Lower leg skin (tissue), 3 donors: ENCODE results near the gene WNK2.

Experiments used
- CTCF ChIP-seq, 3 donors: fragments of 450-650 bp; IDR thresholded peaks; one replicate each; pipeline ENCODE4 v1.5.1; 2016; ENCODE audit warnings: antibody characterized with exemption in 3 of 3, mild to moderate bottlenecking in 3 of 3, moderate library complexity in 2 of 3
- POLR2A ChIP-seq, 2 donors: fragments of 450-650 bp; IDR thresholded peaks; one replicate each; pipeline ENCODE4 v1.6.1; 2016 to 2017; ENCODE audit warnings: antibody characterized with exemption in 2 of 2, mild to moderate bottlenecking in 1 of 2, moderate library complexity in 1 of 2

DNA sequence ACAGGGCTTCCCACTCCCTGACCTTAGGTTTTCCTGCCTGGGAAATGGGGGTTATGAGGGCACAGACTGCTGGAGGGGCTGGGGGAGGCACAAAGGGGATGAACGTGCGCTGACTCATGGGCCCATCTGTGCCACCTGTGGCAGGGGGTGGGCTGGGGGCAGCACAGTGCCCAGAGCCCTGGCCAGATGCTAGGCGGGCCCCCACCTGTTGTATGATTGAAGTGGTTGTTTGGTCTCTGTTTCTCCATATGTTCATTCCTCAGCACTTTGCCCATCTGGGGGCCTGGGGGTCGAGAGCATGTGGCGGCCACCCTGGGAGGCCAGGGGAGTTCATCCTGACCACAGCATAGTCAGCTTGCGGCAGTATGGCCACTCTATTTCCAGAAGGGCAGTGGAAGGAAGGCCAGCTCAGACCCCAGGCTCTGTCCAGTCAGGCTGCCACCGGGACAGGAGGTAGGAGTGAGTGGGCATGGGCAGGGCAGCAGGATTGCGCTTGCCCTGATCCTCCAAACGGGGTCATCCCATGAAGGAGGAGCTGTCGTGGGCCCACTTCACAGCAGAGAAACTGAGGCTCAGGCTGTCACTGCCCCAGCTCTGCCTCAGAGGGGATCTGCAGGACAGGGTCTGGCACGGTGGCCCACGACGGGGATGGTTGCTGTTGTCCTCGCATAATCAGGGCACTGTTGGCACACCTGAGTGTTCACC lies 49.0 kb upstream of the WNK2 start:
- TF ChIP-seq CTCF (IDR thresholded peaks at IDR 0.05): no peak
- no peak for TF ChIP-seq POLR2A (IDR thresholded peaks at IDR 0.05)
